HepG2 (cell line): ENCODE results near the gene ARIH2. TPM values are rescaled to one million over a fixed set of nuclear protein-coding genes. Genes with fewer than 3 reads are reported as not detected.

Experiments used
- AGO2 ChIP-seq: fragments of 200-400 bp; formaldehyde crosslinking; optimal IDR thresholded peaks from 2 replicates; pipeline ENCODE3; 2017; ENCODE audit warnings: mild to moderate bottlenecking, low read depth, low read length, moderate library complexity
- DNMT1 ChIP-seq: sonication (generic); formaldehyde crosslinking; IDR thresholded peaks from 2 replicates; pipeline ENCODE4 v1.5.1; 2020; ENCODE audit warnings: mild to moderate bottlenecking, missing genetic modification reagents
- LRRFIP1 ChIP-seq: sonication (generic); formaldehyde crosslinking; conservative IDR thresholded peaks from 2 replicates; pipeline ENCODE4 v1.4.0; 2020; ENCODE audit warnings: missing genetic modification reagents
- SOX6 ChIP-seq, 2 experiments: fragments of 450-650 bp in 1 of 2; sonication (generic) in 1 of 2; formaldehyde crosslinking in 1 of 2; IDR thresholded peaks; 2 replicates each; pipeline versions ENCODE4 v1.4.0 to v1.6.1; 2017 to 2020; ENCODE audit warnings: antibody characterized with exemption in 1 of 2, mild to moderate bottlenecking in 1 of 2, missing genetic modification reagents in 1 of 2
- ZNF629 ChIP-seq: sonication (generic); formaldehyde crosslinking; conservative IDR thresholded peaks from 2 replicates; pipeline ENCODE4 v1.5.0; 2020; ENCODE audit warnings: missing genetic modification reagents
- ZNF749 ChIP-seq: sonication (generic); formaldehyde crosslinking; IDR thresholded peaks from 2 replicates; pipeline ENCODE4 v1.8.0; 2022; ENCODE audit warnings: mild to moderate bottlenecking, missing genetic modification reagents, moderate library complexity, borderline replicate concordance
- polyA plus RNA-seq, 8 experiments: library from polyadenylated mRNA; depleted of rRNA in 3 of 8; stranded (reverse) in 7 of 8; unstranded in 1 of 8; fragments of >200 nt; fragmentation: Illumina TruSeq in 4 of 8; extraction: Trizol in 4 of 8; gene quantifications; 2 replicates each; pipeline versions ENCODE4 v1.2.1 to v1.2.3, GENCODE V29; 2011 to 2016; ENCODE audit warnings: low read depth in 4 of 8, missing spikeins in 1 of 8, mixed read lengths in 1 of 8; ENCODE audit not compliant: insufficient read depth in 1 of 8
- total RNA-seq, 5 experiments: library from RNA; depleted of rRNA; stranded (reverse); fragments of >200 nt; fragmentation: Illumina TruSeq; extraction: Trizol; gene quantifications; 2 replicates each; pipeline ENCODE4 v1.2.3, GENCODE V29; 2016; ENCODE audit warnings: low read depth in 1 of 5
- TF ChIP-seq, protein P1 (sequence below): IDR thresholded peaks from 2 replicates; pipeline ENCODE4 v1.6.1; 2012; ENCODE audit warnings: low read depth, low read length, improper control_type of control experiment

Gene ARIH2
- total and polyA plus RNA-seq, 2 of the 13 experiments (the other 11 are each of a cell fraction or from before 2014, with no cell fraction given), result 64.8 to 83.3 TPM

- peak; percentile 81 for TF ChIP-seq AGO2
- TF ChIP-seq ZNF749 (CRISPR knock-in tag), result no peak
- no peak for TF ChIP-seq ZNF629 (CRISPR knock-in tag)
- no peak for TF ChIP-seq DNMT1 (CRISPR knock-in tag)
- no peak for TF ChIP-seq SOX6 (IDR thresholded peaks at IDR 0.05)
- TF ChIP-seq SOX6 (CRISPR knock-in tag; IDR thresholded peaks at IDR 0.05), result no peak
- no peak for TF ChIP-seq LRRFIP1 (CRISPR knock-in tag)
- TF ChIP-seq, protein P1, sequence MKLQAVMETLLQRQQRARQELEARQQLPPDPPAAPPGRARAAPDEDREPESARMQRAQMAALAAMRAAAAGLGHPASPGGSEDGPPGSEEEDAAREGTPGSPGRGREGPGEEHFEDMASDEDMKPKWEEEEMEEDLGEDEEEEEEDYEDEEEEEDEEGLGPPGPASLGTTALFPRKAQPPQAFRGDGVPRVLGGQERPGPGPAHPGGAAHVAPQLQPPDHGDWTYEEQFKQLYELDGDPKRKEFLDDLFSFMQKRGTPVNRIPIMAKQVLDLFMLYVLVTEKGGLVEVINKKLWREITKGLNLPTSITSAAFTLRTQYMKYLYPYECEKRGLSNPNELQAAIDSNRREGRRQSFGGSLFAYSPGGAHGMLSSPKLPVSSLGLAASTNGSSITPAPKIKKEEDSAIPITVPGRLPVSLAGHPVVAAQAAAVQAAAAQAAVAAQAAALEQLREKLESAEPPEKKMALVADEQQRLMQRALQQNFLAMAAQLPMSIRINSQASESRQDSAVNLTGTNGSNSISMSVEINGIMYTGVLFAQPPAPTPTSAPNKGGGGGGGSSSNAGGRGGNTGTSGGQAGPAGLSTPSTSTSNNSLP, result no peak
- TF ChIP-seq, all 625 proteins: peak for 231
Observed at GRCh38 chr3:49021213-49021812, 102.7 kb downstream of the ARIH2 start (continued).
